ENCODE results near the gene PPP1R7.

Gene PPP1R7

GRCh38 chr2:241216211-241216761, 66.0 kb downstream of the PPP1R7 start:
- DNase-seq, result no peak

GRCh38 chr2:241217320-241218031, 67.2 kb downstream of the PPP1R7 start:
- DNase-seq, result peak; percentile 75

- DNase-seq, result peak; percentile 78
Measured at GRCh38 chr2:241218131-241219029, 68.1 kb downstream of the PPP1R7 start.

- DNase-seq, result no peak
Measured at GRCh38 chr2:241219030-241219382, 68.7 kb downstream of the PPP1R7 start.

GRCh38 chr2:241219856-241220356, 69.6 kb downstream of the PPP1R7 start:
- no peak for DNase-seq

GRCh38 chr2:241223211-241224017, 73.1 kb downstream of the PPP1R7 start:
- no peak for DNase-seq

- no peak for DNase-seq
Measured at GRCh38 chr2:241224018-241224850, 74.0 kb downstream of the PPP1R7 start.

- DNase-seq, result no peak
Measured at GRCh38 chr2:241224851-241225438, 74.7 kb downstream of the PPP1R7 start.

- no peak for DNase-seq
Measured at GRCh38 chr2:241225545-241225944, 75.3 kb downstream of the PPP1R7 start.

- no peak for DNase-seq
Measured at GRCh38 chr2:241225983-241226382, 75.7 kb downstream of the PPP1R7 start.

- DNase-seq, result no peak
Measured at GRCh38 chr2:241226723-241227572, 76.7 kb downstream of the PPP1R7 start.

GRCh38 chr2:241227594-241227993, 77.3 kb downstream of the PPP1R7 start:
- no peak for DNase-seq

- DNase-seq, result no peak
Measured at GRCh38 chr2:241228081-241228859, 78.0 kb downstream of the PPP1R7 start.

GRCh38 chr2:241228860-241229516, 78.7 kb downstream of the PPP1R7 start:
- no peak for DNase-seq

- DNase-seq, result no peak
Measured at GRCh38 chr2:241229563-241230401, 79.5 kb downstream of the PPP1R7 start.

GRCh38 chr2:241230435-241230834, 80.2 kb downstream of the PPP1R7 start:
- DNase-seq, result no peak

- no peak for DNase-seq
Measured at GRCh38 chr2:241232736-241233575, 82.7 kb downstream of the PPP1R7 start.
